Endothelial cell of umbilical vein (primary cell): Measurements from ENCODE around the gene ASMTL.

Experiments used
- MYC ChIP-seq: IDR thresholded peaks from one replicate; pipeline ENCODE4 v1.6.1; 2011; ENCODE audit warnings: mild to moderate bottlenecking, low read depth, low read length
- POLR2A ChIP-seq: IDR thresholded peaks from 2 replicates; pipeline ENCODE4 v1.6.1; 2012; ENCODE audit warnings: low read depth, mild to moderate bottlenecking, control low read depth, low read length
- POLR2AphosphoS5 ChIP-seq: IDR thresholded peaks from 2 replicates; pipeline ENCODE4 v1.6.1; 2012; ENCODE audit warnings: low read depth, mild to moderate bottlenecking, control low read depth, low read length, moderate library complexity; ENCODE audit not compliant: insufficient read depth
- TF ChIP-seq, protein P1 (sequence below), 2 donors: IDR thresholded peaks; 1 replicate in 1 of 2; 2 replicates in 1 of 2; pipeline ENCODE4 v1.5.1; 2011; ENCODE audit warnings: low read length in 2 of 2, mild to moderate bottlenecking in 2 of 2, moderate library complexity in 2 of 2, control low read depth in 1 of 2, inconsistent platforms in 1 of 2, low read depth in 1 of 2; ENCODE audit not compliant: insufficient read depth in 1 of 2; ENCODE audit errors: extremely low read depth in 1 of 2

DNA sequence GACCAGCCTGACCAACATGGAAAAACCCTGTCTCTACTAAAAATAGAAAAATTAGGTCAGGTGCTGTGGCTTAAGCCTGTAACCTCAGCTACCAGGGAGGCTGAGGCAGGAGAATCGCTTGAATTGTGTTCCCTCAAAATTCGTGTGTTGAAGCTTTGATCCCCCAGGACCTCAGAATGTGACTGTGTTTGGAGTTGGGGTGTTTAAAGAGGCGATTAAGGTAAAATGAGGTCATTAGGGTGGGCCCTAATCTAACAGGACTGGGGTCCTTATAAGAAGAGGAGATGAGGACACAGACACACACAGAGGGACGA lies 84.4 kb downstream of the ASMTL start:
- TF ChIP-seq, protein P1, sequence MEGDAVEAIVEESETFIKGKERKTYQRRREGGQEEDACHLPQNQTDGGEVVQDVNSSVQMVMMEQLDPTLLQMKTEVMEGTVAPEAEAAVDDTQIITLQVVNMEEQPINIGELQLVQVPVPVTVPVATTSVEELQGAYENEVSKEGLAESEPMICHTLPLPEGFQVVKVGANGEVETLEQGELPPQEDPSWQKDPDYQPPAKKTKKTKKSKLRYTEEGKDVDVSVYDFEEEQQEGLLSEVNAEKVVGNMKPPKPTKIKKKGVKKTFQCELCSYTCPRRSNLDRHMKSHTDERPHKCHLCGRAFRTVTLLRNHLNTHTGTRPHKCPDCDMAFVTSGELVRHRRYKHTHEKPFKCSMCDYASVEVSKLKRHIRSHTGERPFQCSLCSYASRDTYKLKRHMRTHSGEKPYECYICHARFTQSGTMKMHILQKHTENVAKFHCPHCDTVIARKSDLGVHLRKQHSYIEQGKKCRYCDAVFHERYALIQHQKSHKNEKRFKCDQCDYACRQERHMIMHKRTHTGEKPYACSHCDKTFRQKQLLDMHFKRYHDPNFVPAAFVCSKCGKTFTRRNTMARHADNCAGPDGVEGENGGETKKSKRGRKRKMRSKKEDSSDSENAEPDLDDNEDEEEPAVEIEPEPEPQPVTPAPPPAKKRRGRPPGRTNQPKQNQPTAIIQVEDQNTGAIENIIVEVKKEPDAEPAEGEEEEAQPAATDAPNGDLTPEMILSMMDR (IDR thresholded peaks at IDR 0.05; ENCODE audit: extremely low read depth in 1 of 2, insufficient read depth in 1 of 2, low read depth in 1 of 2, low read length in 2 of 2): no peak
- TF ChIP-seq MYC (no peak), POLR2AphosphoS5 (no peak), POLR2A (no peak)
